Left kidney (tissue), 2 donors: Measurements from ENCODE around the gene GRM5. TPM values are rescaled to one million over a fixed set of nuclear protein-coding genes. Genes with fewer than 3 reads are reported as not detected.

ENCODE experiments used
- DNase-seq: peaks from one replicate; pipeline ENCODE4 v3.0.0-alpha.2; 2013
- polyA plus RNA-seq: library from polyadenylated mRNA; unstranded; fragments of 120-200 nt; gene quantifications from one replicate; pipeline ENCODE4 v1.2.1, GENCODE V29; 2013; ENCODE audit not compliant: insufficient read length

Gene GRM5
- polyA plus RNA-seq, 1 donor = 0.13 TPM

DNA sequence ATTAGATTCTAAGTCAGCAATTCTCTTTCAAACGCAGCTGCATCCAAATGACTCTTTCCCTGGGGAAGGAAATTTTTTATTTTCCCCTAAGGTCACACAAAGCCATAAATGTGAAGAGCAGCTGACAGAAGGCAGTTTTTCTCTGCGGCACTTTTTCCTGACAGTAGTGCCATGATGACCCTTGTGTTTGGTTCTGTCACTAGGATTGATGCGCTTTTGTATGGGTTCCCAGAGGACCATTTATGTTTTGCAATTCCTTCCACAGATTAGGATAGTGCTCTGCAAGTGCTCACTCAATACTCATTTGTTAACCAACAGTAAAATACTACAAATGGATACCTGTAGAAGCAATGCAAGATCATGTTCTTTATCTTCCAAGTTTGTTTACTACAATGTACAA, 368.6 kb downstream of the GRM5 start:
- DNase-seq = no peak

DNA sequence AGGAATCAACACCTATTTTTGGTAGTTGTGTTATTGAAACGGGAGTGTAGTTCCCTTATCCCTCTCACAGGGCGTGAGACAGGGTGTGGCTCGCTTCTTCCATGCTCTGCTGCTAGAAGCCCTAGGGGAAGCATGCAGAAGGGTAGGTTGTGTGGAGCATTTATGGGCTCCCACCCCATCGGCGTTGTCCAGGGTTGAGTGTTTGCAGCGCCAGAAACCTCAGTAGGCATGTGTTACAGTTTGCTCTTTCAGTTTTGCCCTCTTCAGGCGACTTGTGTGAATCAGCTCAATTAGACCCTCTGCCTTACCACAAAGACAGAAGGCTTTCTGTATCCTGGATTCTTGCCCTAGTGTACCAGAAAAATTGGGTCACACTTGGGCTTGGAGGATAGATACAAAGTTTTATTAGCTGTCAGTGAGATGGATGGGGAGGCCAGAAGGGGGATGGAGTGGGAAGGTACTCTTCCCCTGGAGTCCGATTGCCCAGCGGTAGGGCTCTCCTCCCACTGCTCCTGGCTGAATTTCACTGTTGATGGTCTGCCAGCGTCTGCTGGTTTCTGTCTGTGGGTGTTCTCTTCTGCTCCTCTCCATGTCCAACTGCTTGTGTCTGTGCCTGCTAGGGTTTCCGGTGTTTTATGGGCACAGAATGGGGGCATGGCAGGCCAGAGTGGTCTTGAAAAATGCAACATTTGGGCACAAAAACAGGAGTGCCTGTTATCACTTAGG, 369.9 kb downstream of the GRM5 start:
- no peak for DNase-seq

GRCh38 chr11:88692306-88693086, 373.3 kb downstream of the GRM5 start:
- DNase-seq = no peak

- DNase-seq = no peak
Measured at GRCh38 chr11:88689548-88690240, 376.1 kb downstream of the GRM5 start.

- no peak for DNase-seq
Measured at GRCh38 chr11:88683024-88683423, 382.8 kb downstream of the GRM5 start.

DNA sequence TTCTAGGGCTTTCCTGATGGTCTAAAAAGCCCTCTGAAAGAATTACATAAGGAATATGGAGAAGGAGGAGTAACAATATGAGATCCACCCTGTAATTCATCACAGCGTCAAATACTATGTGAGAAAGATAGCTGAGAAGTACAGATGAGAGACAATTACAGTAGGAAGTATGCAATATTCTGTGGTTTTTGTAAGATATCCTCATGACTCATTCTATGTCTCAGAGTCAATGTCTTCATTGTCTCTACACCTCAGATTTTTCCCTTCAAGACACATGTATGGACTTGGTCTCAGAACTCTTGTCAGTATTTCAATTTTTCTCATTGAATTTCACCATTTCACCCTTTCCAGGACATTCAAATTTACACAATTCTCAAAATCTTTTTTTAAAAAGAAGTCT, 385.0 kb downstream of the GRM5 start:
- no peak for DNase-seq

DNA sequence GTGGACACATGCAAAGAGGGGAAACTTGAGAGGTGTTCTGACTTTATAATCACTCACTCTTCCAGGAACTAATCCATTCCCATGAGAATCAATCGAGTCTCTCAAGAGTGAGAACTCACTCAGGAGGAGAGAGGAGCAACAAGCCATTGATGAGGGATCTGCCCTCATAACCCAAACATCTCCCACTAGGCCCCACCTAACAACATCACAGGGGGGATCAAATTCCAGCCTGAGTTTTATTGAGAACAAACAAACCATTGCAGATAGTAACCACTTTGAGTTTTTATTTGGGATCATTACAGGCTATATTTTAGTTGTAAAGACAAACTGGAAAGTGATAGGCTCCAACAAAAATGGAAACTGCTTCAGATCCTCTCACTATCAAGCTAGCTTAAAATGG, 399.4 kb downstream of the GRM5 start:
- DNase-seq = no peak

DNA sequence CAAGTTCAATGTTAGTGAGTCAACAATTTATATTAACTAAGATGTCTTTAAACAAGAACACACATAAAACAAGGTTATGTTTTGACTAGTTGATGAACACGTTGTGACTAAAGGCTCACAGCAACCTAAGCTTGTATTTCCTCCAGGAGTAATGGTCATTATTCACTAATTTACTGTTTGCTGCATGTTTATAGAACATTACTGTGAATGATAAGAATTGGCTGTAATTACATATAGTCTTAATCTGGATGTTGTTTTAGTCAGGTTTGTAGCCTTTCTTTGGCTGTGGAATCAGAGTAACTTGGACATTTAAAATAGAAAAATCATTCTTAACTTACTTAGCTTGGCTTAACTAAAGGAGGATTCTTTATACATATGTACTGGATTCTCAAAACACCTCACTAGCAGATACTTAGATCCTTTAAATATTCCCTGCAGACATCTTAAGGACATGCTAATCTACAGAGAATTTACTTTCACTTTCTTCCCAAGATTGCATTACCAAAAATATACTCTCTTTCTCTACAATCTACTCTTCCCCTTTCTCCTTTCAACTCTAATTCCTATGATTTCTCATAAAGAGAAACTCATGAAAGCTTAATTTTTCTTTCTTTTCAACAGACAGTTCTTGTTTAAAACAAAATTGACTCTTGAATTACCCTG, 408.6 kb downstream of the GRM5 start:
- DNase-seq = no peak

GRCh38 chr11:88656283-88656682, 409.5 kb downstream of the GRM5 start:
- no peak for DNase-seq

- no peak for DNase-seq
Measured at GRCh38 chr11:88655656-88656055, 410.1 kb downstream of the GRM5 start.

- DNase-seq = no peak
Measured at GRCh38 chr11:88655196-88655595, 410.6 kb downstream of the GRM5 start.

- DNase-seq = no peak
Measured at GRCh38 chr11:88651556-88651955, 414.2 kb downstream of the GRM5 start.

- DNase-seq = no peak
Measured at GRCh38 chr11:88644724-88645123, 421.1 kb downstream of the GRM5 start.

GRCh38 chr11:88632163-88632562, 433.6 kb downstream of the GRM5 start:
- no peak for DNase-seq

DNA sequence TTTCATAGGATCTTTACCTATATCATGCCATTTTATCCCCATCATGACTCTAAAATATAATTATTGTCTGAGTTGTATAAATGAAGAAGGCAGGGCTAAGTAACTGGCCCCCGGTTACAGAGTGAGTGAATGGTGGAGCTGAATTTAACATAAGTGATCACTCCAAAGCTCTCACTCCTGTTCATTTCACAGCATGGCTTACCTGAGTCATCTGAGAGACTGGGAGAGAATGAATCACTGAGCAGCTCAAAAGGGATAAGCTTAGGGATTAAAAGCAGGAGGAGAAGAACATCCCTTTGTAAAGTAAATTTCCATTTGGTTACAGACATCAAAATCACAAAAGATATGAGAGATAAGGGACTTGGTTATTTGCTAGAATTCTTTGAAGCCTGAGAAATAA, 434.3 kb downstream of the GRM5 start:
- DNase-seq = no peak

DNA sequence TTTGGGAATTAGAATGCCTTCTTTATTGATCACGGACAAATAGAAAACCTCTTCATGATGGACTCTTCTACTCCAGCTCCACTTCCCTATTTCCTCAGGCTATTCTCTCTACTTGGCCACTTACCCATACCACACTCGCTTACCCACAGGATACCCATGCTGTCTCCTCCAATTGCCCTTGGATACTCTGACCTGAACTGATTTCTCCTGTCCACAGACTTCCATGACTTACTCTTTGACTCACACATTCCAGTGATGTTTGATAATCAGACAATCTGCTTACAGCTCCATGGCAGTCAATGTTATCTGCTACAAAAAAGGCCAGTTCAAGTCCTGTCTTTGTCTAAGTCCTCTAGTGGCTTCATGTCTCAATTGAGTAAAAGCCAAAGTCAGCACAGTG, 436.3 kb downstream of the GRM5 start:
- DNase-seq = no peak

DNA sequence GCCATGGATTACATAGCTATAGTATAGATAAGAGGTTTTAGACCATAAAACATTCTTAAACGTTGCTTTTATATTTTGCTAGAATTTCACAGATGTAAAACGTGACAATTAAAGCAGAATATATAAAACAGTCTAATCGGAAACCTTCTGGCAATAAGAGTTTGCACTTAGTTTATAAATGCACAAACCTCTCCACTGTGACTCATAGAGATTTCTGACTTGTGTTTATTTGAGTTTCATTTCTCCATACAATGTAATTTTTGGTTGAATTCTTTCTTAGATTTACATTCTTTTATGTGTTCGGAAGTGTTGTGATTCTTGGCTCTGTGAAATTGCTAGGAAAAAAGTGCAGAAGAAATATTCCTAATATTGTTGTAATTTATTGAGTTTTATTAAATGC, 439.6 kb downstream of the GRM5 start:
- DNase-seq = no peak

DNA sequence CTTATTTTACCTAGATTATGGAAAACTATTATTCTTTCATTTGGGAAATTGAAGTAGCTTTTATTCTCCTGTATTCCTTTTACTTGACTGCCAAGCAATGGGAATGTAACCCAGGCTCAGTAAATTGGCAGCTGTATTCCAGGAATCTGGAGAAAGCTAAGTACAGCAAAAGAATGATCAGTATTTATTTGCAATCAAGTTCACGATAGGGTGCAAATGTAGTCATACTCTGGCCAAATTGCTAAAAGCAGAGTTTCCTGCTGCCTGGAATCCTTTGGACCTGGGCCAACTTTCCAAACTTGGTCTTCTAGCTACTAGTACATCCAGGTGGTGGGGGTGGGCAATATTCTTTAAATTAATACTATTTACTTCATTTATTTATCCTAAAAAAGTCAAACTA, 442.3 kb downstream of the GRM5 start:
- no peak for DNase-seq

GRCh38 chr11:88620568-88621130, 445.1 kb downstream of the GRM5 start:
- no peak for DNase-seq

GRCh38 chr11:88619656-88620385, 446.0 kb downstream of the GRM5 start:
- DNase-seq = no peak

DNA sequence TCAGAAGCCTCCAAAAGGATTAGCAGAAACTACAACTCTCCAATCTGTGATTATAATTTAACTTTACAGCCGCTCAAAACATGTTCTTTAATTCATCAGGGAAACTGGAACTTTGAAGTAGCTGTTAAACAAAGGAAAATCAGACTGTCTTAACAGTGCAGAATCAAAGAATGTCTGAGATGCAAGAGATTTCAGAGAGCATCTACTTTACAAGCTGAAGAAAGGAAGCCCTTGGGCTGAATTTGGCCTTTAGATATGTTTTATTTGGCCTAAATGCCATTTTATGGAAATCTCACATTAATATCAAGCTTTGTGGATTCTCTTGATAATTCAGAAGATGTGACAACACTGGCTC, 446.7 kb downstream of the GRM5 start:
- DNase-seq = no peak
